Thoracic aorta (tissue), 2 donors: ENCODE data around the gene TMEM187. TPM values are rescaled to one million over a fixed set of nuclear protein-coding genes. Genes with fewer than 3 reads are reported as not detected.

Source experiments
- ATAC-seq: fragments of 150-250 bp; one replicate; pipeline ENCODE4 v1.8.0; 2017; ENCODE audit warnings: low read depth; ENCODE audit not compliant: insufficient number of reproducible peaks, low FRiP score
- DNase-seq: peaks from one replicate; pipeline ENCODE4 v3.0.0-alpha.2; 2020; ENCODE audit warnings: low spot score
- H3K27ac ChIP-seq, 2 donors: fragments of 200-600 bp; sonication (generic); 1 replicate in 1 of 2; 2 replicates in 1 of 2; pipeline ENCODE4 v1.5.1; 2016; ENCODE audit warnings: mild to moderate bottlenecking in 2 of 2, moderate library complexity in 2 of 2
- H3K27me3 ChIP-seq: fragments of 200-600 bp; sonication (generic); replicated peaks from 2 replicates; pipeline ENCODE4 v1.6.0; 2016; ENCODE audit warnings: mild to moderate bottlenecking; ENCODE audit not compliant: insufficient read depth
- H3K36me3 ChIP-seq: fragments of 200-600 bp; sonication (generic); one replicate; pipeline ENCODE4 v1.5.1; 2016
- H3K4me1 ChIP-seq, 2 donors: fragments of 200-600 bp; sonication (generic); 1 replicate in 1 of 2; 2 replicates in 1 of 2; pipeline versions ENCODE4 v1.5.1 to v1.6.0; 2016; ENCODE audit warnings: low read depth in 2 of 2, mild to moderate bottlenecking in 1 of 2; ENCODE audit not compliant: control insufficient read depth in 1 of 2
- H3K4me3 ChIP-seq: fragments of 200-600 bp; sonication (generic); 2 replicates; pipeline ENCODE4 v1.5.1; 2016; ENCODE audit warnings: mild to moderate bottlenecking
- H3K9me3 ChIP-seq: fragments of 200-600 bp; sonication (generic); 2 replicates; pipeline ENCODE4 v1.5.1; 2016
- CTCF ChIP-seq: fragments of 200-600 bp; sonication (generic); IDR thresholded peaks from one replicate; pipeline ENCODE4 v1.5.1; 2019; ENCODE audit warnings: antibody characterized with exemption
- total RNA-seq, 2 donors: library from RNA; depleted of rRNA; stranded (reverse); fragments of >200 nt; gene quantifications; one replicate each; pipeline versions ENCODE4 v1.1.0 to v1.2.3, GENCODE V29; 2016

TMEM187 gene
- total RNA-seq, 2 donors from 2014 or later: 0.78 to 23.4 TPM

DNA sequence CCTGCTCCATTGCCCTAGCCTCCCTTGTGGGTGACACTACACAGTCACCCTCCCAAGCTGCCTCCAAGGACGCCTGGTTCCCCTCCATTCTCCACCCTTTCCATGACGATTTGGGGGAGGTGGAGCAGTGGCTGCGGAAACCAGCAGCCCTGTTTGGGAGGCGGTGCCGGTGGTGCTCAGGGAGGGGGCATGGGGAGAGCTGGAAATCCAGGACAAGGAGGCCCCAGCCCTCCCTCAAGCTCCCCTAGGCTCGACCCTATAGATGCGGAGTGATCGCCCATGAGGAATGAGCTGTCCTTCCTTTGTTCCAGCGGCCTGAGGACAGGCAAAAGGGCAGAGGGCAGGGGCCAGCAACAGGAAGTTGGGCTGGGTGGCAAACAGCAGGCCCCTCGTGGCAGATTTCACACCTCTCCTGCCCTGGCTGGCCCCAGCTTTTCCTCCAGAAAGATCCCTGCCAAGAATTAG lies 24.5 kb upstream of the TMEM187 start:
- DNase-seq (no peak), ATAC-seq (no peak)
- H3K4me3 ChIP-seq: no peak overlapping the region
- TF ChIP-seq CTCF: no peak
- H3K27me3 ChIP-seq: no peaks in the 10 kb centered on the region
- H3K4me1 ChIP-seq: peaks cover 0 to 12% of the 10 kb centered on the region in 2 donors
- no peak overlapping the region for H3K27ac ChIP-seq
- H3K36me3 ChIP-seq: peaks cover 12% of the 10 kb centered on the region
- H3K9me3 ChIP-seq: no peaks in the 10 kb centered on the region

GRCh38 chrX:153948847-153949805 lies 23.4 kb upstream of the TMEM187 start:
- DNase-seq: no peak
- TF ChIP-seq CTCF: no peak
- H3K36me3 ChIP-seq: peaks cover 12% of the 10 kb centered on the region
- no peak overlapping the region for H3K27ac ChIP-seq
- no peak overlapping the region for H3K4me3 ChIP-seq
- H3K4me1 ChIP-seq: peaks cover 0 to 15% of the 10 kb centered on the region in 2 donors
- ATAC-seq: no peak
- H3K9me3 ChIP-seq: no peaks in the 10 kb centered on the region
- no peaks in the 10 kb centered on the region for H3K27me3 ChIP-seq

DNA sequence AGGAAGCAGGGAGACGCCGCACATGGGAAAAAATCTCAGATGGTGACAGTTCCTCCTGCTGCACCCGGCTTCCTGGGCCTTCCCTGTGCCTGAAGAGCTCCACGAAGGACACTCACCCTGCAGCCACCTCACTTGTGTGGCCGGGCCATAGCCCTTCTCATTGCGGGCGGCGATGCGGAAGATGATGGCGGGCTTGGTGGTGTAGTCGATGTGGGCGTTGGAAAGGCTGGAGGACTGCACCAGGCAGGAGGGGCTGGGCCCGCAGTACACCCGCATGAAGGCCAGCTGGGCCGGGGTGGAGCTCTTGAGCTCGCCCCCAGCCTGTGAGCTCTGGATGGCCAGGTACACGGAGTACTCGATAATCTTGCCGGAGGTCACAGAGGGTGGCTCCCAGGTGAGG lies 22.4 kb upstream of the TMEM187 start:
- ATAC-seq (no peak), DNase-seq (no peak)
- TF ChIP-seq CTCF: no peak
- H3K4me1 ChIP-seq: peaks cover 0 to 15% of the 10 kb centered on the region in 2 donors
- no peaks in the 10 kb centered on the region for H3K27me3 ChIP-seq
- no peak overlapping the region for H3K27ac ChIP-seq
- H3K36me3 ChIP-seq: peaks cover 12% of the 10 kb centered on the region
- no peaks in the 10 kb centered on the region for H3K9me3 ChIP-seq
- H3K4me3 ChIP-seq: no peak overlapping the region

GRCh38 chrX:153951683-153952372 lies 20.7 kb upstream of the TMEM187 start:
- no peak for ATAC-seq
- TF ChIP-seq CTCF: no peak
- Histone ChIP-seq H3K27ac (peak overlapping the region in 1 of 2 donors; percentile 76), H3K4me3 (no peak overlapping the region), H3K4me1 (peaks cover 0 to 15% of the 10 kb centered on the region in 2 donors), H3K36me3 (peaks cover 14% of the 10 kb centered on the region), H3K27me3 (no peaks in the 10 kb centered on the region), H3K9me3 (no peaks in the 10 kb centered on the region)
- DNase-seq: no peak
